Stimulated activated CD4-positive, alpha-beta T cell treated with anti-CD3 and anti-CD28 coated beads, Interleukin-1b, Interleukin-23, amount 100 ng/mL, for 4 hours (primary cell): Measurements from ENCODE around the gene ROBO1.
"Not testable (repeated sequence)": the region's sequence is repeated elsewhere in the genome, so short reads cannot be mapped to it uniquely, and the experiment has no call there.

Source experiments
- DNase-seq, 2 donors: peaks; one replicate each; pipeline ENCODE4 v3.0.0-alpha.2; 2020; ENCODE audit warnings: low read depth in 2 of 2

Gene ROBO1

DNA sequence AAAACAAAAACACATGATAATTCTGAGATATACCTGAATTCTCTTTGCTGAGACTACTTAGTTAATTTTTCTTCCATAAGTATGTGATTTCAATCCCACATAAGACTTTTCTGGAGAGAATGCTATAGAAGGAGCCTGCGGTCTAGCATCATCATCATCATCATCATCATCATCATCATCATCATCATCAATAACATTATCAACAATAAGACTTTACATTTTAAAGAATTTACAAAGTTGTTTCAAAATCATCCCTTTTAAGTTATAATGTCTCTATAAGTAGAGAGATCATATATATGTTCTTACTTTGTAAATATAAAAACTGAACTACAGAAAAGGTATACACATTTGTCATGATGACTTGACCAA is 965.3 kb downstream of the ROBO1 start:
- no peak for DNase-seq

DNA sequence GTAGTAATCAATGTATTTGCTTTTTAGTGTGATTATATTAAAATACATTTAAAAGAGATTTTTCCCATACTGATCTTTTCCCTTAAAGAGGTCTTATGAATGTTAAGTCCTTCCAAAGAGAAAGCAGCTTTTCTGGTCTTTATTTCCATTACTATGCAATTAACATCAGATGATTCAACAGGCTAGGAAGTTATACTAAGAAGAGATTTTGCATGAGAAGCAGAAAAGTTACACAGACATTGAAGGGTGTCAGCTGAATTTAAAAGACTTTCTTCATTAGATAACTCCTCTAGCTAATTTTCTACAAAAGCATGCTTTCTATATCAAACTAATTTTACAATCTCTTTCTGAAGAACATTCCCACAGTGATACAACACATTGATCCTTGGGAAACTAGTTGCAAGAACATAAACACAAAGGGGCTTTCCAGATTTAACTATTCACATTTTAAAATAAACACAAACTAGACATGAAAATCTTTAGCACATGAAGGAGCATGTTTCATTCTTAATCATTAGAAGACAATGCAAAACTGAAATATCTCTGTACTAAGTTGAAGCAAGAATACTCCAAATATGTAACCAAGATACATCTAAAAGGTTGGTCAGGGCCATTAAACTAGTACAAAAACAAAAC is 965.8 kb downstream of the ROBO1 start:
- no peak for DNase-seq

GRCh38 chr3:78799681-78800080 is 968.1 kb downstream of the ROBO1 start:
- no peak for DNase-seq

- no peak for DNase-seq
Observed at GRCh38 chr3:78798266-78798832, 969.4 kb downstream of the ROBO1 start.

- no peak for DNase-seq
Observed at GRCh38 chr3:78794431-78794830, 973.4 kb downstream of the ROBO1 start.

DNA sequence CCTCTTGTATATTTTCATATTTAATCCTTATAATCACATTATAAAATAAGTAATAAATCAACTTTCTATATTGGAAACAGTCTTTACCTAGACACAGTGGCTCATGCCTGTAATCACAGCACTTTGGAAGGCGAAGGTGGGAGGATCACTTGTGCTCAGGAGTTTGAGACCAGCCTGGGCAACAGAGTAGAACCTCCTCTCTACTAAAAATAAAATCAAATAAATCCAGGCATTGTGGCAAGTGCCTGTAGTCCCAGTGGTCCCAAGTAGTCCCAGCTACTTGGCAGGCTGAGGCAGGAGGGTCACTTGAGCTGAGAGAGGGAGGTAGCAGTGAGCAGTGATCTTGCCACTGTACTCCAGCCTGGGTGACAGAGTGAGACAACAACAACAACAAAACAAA is 975.1 kb downstream of the ROBO1 start:
- DNase-seq = no peak

- DNase-seq = no peak
Observed at GRCh38 chr3:78792212-78792611, 975.6 kb downstream of the ROBO1 start.

DNA sequence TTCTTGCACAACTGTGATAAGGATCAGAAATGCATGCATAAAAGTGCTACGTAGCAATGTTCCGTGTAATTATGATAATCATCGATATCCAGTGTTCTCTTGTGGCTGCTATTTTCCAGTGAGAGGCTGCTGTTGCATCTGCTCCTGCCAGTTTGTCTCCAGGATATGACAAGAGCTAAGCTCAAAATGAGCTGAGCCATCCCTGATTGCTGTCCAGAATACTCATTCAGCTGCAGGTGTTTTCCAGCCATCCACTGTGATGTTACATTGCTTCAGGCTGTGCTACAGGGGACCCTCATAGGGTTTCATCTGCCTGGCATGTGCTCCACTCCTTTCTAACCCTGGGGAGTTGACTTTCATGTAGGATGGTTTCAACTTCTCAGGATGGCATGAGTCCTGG is 976.0 kb downstream of the ROBO1 start:
- no peak for DNase-seq

- DNase-seq = no peak
Observed at GRCh38 chr3:78788839-78789238, 979.0 kb downstream of the ROBO1 start.

- no peak for DNase-seq
Observed at GRCh38 chr3:78785004-78785403, 982.8 kb downstream of the ROBO1 start.

GRCh38 chr3:78781351-78781750 is 986.4 kb downstream of the ROBO1 start:
- no peak for DNase-seq

GRCh38 chr3:78765671-78766485 is 1001.9 kb downstream of the ROBO1 start:
- no peak for DNase-seq

GRCh38 chr3:78764634-78765033 is 1003.2 kb downstream of the ROBO1 start:
- no peak for DNase-seq

DNA sequence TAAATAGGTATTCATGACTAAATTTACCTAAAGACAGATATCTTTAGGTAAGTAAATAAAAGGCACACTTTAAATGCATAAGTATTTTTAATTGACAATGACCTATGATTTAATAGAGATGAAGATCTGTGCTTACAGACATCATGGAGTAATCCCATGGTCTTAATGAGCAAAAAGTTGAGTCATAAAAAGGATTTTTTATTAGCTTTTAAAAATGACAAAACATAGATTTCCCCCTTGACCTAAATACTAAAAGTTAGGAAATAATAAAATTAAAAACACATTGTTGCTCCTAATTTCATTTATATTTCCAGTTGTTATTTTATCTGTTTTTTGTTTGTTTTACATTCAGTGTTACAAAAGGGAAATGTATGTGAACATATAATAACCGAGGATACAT is 1005.7 kb downstream of the ROBO1 start:
- no peak for DNase-seq

GRCh38 chr3:78761126-78761525 is 1006.7 kb downstream of the ROBO1 start:
- DNase-seq = no peak

DNA sequence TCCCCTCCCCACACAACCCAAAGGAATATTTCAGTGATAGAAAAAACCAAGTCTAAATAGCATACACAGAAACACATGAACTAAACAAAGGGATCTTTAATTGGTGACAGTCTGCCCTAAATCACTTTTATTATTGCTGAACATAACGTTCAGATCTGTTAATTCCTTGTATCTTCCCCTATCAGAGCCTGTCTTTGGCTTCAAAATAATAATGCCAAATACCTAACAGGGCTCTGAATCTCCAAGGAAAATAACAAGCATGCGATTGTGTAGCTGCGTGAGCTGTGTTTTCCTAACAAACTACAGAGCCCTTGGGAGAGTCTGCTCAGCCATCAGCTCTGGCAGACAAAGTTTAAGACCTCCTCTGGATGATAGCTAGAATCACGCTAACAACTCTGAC is 1010.1 kb downstream of the ROBO1 start:
- no peak for DNase-seq

DNA sequence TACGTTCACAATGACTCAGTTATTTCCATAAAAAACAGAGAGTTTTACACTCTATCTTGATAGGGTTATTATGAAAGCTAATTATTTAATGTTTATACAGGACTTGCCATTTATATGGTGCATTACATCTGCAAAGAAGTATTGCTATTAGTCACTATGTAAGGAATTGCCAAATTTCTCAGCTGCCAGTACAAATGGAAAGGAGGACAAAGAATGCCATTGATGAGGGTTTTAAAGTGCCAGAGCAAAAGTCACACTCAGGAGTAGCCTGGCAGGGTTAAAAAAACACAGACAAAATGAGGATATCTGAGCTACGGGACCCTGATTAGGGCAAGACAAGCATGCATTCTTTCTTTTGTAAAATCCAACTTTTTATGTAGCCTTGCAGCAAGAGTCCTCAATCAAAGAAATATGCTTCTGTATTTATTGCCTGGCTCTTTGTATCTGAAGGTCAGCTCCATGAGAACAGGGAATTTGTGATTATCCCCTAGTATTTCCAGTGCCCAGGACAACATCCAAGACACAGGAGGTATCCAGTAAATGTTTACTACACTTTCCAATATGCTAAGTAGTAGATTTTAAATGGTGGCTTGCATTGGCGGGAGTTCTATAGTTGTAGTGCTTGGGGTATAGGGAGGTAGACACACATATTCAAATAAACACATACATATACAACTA is 1013.6 kb downstream of the ROBO1 start:
- no peak for DNase-seq

- DNase-seq = no peak
Observed at GRCh38 chr3:78751266-78751665, 1016.5 kb downstream of the ROBO1 start.

- DNase-seq = not testable (repeated sequence)
Observed at GRCh38 chr3:78750291-78750690, 1017.5 kb downstream of the ROBO1 start.

DNA sequence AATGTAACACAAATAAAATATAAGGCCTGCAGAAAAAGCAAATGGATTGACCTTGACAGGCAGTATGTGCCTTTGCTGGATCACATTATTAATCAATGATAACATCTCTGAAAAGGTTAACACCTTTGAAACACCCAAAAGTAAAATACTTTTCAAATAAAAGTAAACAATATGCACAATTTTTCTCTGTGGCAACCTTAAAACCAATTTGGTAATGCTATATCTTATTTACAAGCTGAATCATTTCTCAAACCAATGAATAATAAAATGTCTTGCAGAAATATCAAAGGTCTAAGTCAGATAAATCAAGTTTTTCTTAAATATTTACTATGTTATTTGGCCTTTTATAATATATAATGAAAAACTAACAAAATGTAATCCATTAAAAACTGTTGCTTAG is 1018.7 kb downstream of the ROBO1 start:
- DNase-seq = no peak

DNA sequence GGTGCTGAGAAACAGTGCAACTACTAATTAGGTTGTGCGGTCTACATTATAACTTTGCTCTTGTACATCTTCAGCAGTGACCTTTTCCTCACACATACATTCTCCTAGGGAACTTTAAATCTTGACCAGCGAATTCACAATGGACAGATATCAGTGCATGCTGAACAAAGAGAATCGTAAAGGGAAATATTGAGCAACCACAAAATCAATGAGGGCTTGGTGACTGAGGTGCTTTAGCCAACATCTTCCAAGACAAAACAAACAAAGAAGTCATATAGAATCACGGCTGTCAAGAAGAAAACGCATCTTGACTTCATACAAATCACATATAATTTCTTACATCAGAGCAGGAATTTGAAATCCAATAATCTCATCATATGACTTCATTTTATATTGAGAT is 1022.0 kb downstream of the ROBO1 start:
- no peak for DNase-seq

DNA sequence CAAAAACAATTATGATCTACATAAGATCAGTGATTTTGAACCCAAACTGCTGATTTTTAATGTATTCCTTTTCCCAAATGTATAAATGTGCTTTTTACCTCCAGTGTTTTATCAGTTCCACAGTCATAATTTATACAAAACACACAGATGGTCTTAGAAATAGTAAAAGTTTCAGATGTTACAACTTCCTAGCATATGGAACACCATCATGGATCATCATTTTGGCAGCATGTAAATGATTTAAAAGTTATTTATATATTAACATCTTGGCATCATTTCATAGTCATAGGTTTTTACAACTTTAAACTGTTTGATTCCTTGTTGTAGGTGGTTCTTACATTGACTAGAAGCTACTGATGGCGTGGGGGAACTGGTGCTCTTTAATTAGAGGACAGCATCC is 1025.3 kb downstream of the ROBO1 start:
- DNase-seq = no peak

DNA sequence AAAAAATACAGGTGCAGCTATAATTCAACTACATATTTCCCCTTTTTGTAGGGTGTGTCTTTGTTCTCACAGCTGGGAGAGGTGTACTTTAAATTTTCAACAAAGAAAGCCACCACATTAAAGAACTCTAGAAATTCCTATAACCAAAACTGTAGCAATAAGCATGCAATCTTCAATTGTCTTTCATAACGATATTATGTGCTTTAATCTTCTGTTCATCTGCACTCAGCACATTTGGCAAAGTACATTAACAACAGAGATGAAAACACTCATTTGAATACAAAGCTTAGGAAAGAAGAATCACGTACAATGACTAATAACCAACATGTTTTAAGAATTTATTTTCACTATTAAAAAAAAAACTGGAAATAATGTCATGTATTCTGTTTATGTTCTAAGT is 1025.8 kb downstream of the ROBO1 start:
- DNase-seq = no peak
